HG03135 (cell line): ENCODE measurements around the gene UTP15.

Source experiments
- ATAC-seq: cut with Tn5 transposase; IDR thresholded peaks from one replicate; pipeline ENCODE4 v1.9.1; 2021; ENCODE audit warnings: mild to moderate bottlenecking, moderate library complexity; ENCODE audit not compliant: unreplicated experiment

The UTP15 gene

GRCh38 chr5:73565139-73565968 is at the start of gene UTP15, which contains the start of gene ANKRA2:
UTP15 (plus strand) TSS chr5:73565743; CDS start chr5:73567345, 1,602 bp downstream.
ANKRA2 (minus strand) TSS chr5:73565639; CDS start chr5:73562881, 2,758 bp downstream.
- ATAC-seq = peak; percentile 89

- ATAC-seq = peak; percentile 93
These were observed 45.8 kb upstream of the UTP15 start for GRCh38 chr5:73519531-73520283.

- ATAC-seq = no peak
These were observed 42.6 kb upstream of the UTP15 start for GRCh38 chr5:73522989-73523388.

GRCh38 chr5:73523861-73524260 is 41.7 kb upstream of the UTP15 start:
- ATAC-seq = no peak

GRCh38 chr5:73525606-73526203 is 39.8 kb upstream of the UTP15 start:
- no peak for ATAC-seq

- no peak for ATAC-seq
These were observed 37.3 kb upstream of the UTP15 start for GRCh38 chr5:73528248-73528647.

- no peak for ATAC-seq
These were observed 36.5 kb upstream of the UTP15 start for GRCh38 chr5:73529081-73529480.

GRCh38 chr5:73531356-73531755 is 34.2 kb upstream of the UTP15 start:
- no peak for ATAC-seq

GRCh38 chr5:73532195-73532594 is 33.3 kb upstream of the UTP15 start:
- ATAC-seq = no peak

- ATAC-seq = no peak
These were observed 31.4 kb upstream of the UTP15 start for GRCh38 chr5:73534011-73534644.

GRCh38 chr5:73534971-73535370 is 30.6 kb upstream of the UTP15 start:
- ATAC-seq = no peak

GRCh38 chr5:73539730-73540129 is 25.8 kb upstream of the UTP15 start:
- no peak for ATAC-seq

GRCh38 chr5:73540192-73540591 is 25.4 kb upstream of the UTP15 start:
- no peak for ATAC-seq

GRCh38 chr5:73542020-73542419 is 23.5 kb upstream of the UTP15 start:
- no peak for ATAC-seq

GRCh38 chr5:73544429-73545402 is 20.8 kb upstream of the UTP15 start:
- no peak for ATAC-seq

- no peak for ATAC-seq
These were observed 20.2 kb upstream of the UTP15 start for GRCh38 chr5:73545403-73545779.

- ATAC-seq = no peak
These were observed 15.5 kb upstream of the UTP15 start for GRCh38 chr5:73550016-73550415.

GRCh38 chr5:73552642-73553041 is 12.9 kb upstream of the UTP15 start:
- no peak for ATAC-seq

- ATAC-seq = no peak
These were observed 6.6 kb upstream of the UTP15 start for GRCh38 chr5:73558950-73559349.

GRCh38 chr5:73564018-73564417 is 1.5 kb upstream of the UTP15 start:
- ATAC-seq = no peak
